CD4-positive, alpha-beta T cell (primary cell): Measurements from ENCODE around the gene APOBEC3A. TPM values are rescaled to one million over a fixed set of nuclear protein-coding genes. Genes with fewer than 3 reads are reported as not detected.

Source experiments
- ATAC-seq: fragments of 200-7000 bp; cut with Tn5 transposase; one replicate; pipeline ENCODE4 v1.10.0; 2022; ENCODE audit warnings: mild to moderate bottlenecking; ENCODE audit not compliant: poor library complexity
- CTCF ChIA-PET: fragments of 350-600 bp; sonication (Branson Sonifier 250); formaldehyde crosslinking; loops from one replicate; lab custom pipeline; 2021; ENCODE audit warnings: antibody characterized with exemption, inconsistent platforms; lab: Charles Lee
- POLR2A ChIA-PET: fragments of 350-600 bp; sonication (Branson Sonifier 250); formaldehyde crosslinking; loops from one replicate; lab custom pipeline; 2021; ENCODE audit warnings: antibody characterized with exemption, inconsistent platforms; lab: Charles Lee
- DNase-seq, 14 experiments: peaks; one replicate each; pipeline ENCODE4 v3.0.0-alpha.2; 2013 to 2020; ENCODE audit warnings: mixed read lengths in 2 of 14
- H3K27ac ChIP-seq, 2 donors: one replicate each; pipeline versions ENCODE4 v1.5.1 to v1.7.0; 2013; ENCODE audit warnings: low read length in 2 of 2, low read depth in 1 of 2, mild to moderate bottlenecking in 1 of 2
- H3K27me3 ChIP-seq, 2 experiments: 1 replicate in 1 of 2; 2 replicates in 1 of 2; pipeline versions ENCODE4 v1.6.1 to v1.7.0; 2013; ENCODE audit warnings: low read length in 2 of 2, control low read depth in 1 of 2, mild to moderate bottlenecking in 1 of 2, moderate library complexity in 1 of 2; ENCODE audit not compliant: insufficient read depth in 2 of 2, control insufficient read depth in 1 of 2
- H3K36me3 ChIP-seq: one replicate; pipeline ENCODE4 v1.6.1; 2013; ENCODE audit warnings: low read length, control low read depth; ENCODE audit not compliant: insufficient read depth
- H3K4me1 ChIP-seq: one replicate; pipeline ENCODE4 v1.6.1; 2013; ENCODE audit warnings: low read length, control low read depth; ENCODE audit not compliant: insufficient read depth
- H3K4me3 ChIP-seq: one replicate; pipeline ENCODE4 v1.5.1; 2013; ENCODE audit warnings: mild to moderate bottlenecking, low read length, moderate library complexity
- H3K9me3 ChIP-seq, 2 experiments: 1 replicate in 1 of 2; 2 replicates in 1 of 2; pipeline versions ENCODE4 v1.6.1 to v1.7.0; 2013; ENCODE audit warnings: low read length in 2 of 2, mild to moderate bottlenecking in 2 of 2, control low read depth in 1 of 2, moderate library complexity in 1 of 2; ENCODE audit not compliant: control insufficient read depth in 1 of 2, insufficient read depth in 1 of 2
- H3K27ac Mint-ChIP-seq: one replicate; pipeline ENCODE4 v1.8.0; 2020; ENCODE audit warnings: mixed read lengths
- H3K27me3 Mint-ChIP-seq: one replicate; pipeline ENCODE4 v1.8.0; 2021; ENCODE audit warnings: mixed read lengths
- H3K36me3 Mint-ChIP-seq: one replicate; pipeline ENCODE4 v1.8.0; 2021; ENCODE audit warnings: low read depth, mixed read lengths
- H3K4me1 Mint-ChIP-seq: one replicate; pipeline ENCODE4 v1.8.0; 2021; ENCODE audit warnings: low read depth, mixed read lengths
- H3K4me3 Mint-ChIP-seq: one replicate; pipeline ENCODE4 v1.8.0; 2020; ENCODE audit warnings: mild to moderate bottlenecking, mixed read lengths
- H3K9me3 Mint-ChIP-seq: one replicate; pipeline ENCODE4 v1.8.0; 2020; ENCODE audit warnings: mixed read lengths
- intact Hi-C, 2 experiments: fragments of 100-400 bp; cut with DNase I in 1 of 2; cut with micrococcal nuclease in 1 of 2; formaldehyde crosslinking; loops; one replicate each; pipeline versions ENCODE4 v1.15.1 to v1.9.0; 2023 to 2025; cut with DNase I, micrococcal nuclease
- total RNA-seq, 174 experiments: library from RNA in 2 of 174; stranded (reverse) in 2 of 174; gene quantifications; one replicate each; pipeline ENCODE4 v1.2.3 and lab custom pipeline; 2021 to 2026
- TF ChIP-seq, protein P1 (sequence below): fragments of 200-600 bp; IDR thresholded peaks from one replicate; pipeline ENCODE4 v1.8.0; 2022; ENCODE audit warnings: antibody characterized with exemption, mild to moderate bottlenecking

Gene APOBEC3A
- total RNA-seq, 2 experiments from 2014 or later: 0.74 to 1.6 TPM

DNA sequence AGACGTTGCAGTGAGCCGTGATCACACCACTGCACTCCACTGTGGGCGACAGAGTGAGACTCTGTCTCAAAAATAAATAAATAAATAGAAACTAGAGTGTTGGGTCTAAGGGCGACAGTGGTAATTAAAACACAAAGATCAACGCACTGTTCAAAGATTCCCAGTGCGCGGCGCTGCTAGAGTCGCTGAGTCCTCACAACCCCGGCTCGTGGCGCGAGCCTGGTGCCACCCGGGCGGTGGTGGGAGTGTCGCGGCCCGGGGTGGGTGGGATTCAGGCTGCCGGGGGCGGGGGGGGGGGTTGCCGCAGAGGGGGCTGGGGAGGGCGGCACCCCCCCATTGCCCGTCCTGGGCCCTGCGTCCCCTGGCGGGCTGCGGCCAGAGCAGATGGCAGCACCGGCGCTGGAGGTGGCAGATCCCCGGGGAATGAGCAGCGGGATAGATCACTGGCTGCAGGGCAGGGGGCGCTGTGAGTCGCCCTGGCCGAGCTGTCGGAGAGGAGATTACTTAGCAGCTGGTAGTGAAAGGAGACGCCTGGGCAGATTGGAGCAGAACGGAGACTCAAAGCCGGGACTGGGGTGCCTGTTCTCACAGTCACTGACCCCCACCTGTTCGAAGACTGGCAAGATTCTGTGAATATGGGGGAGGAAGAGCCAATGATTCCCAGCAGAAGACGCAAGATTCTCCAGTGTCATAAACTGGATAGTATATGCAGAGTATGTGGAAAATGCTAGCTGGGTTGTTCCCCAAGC, 30.2 kb upstream of the APOBEC3A start:
- TF ChIP-seq, protein P1, sequence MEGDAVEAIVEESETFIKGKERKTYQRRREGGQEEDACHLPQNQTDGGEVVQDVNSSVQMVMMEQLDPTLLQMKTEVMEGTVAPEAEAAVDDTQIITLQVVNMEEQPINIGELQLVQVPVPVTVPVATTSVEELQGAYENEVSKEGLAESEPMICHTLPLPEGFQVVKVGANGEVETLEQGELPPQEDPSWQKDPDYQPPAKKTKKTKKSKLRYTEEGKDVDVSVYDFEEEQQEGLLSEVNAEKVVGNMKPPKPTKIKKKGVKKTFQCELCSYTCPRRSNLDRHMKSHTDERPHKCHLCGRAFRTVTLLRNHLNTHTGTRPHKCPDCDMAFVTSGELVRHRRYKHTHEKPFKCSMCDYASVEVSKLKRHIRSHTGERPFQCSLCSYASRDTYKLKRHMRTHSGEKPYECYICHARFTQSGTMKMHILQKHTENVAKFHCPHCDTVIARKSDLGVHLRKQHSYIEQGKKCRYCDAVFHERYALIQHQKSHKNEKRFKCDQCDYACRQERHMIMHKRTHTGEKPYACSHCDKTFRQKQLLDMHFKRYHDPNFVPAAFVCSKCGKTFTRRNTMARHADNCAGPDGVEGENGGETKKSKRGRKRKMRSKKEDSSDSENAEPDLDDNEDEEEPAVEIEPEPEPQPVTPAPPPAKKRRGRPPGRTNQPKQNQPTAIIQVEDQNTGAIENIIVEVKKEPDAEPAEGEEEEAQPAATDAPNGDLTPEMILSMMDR: peak; percentile 37
- H3K27ac Mint-ChIP-seq: no peak overlapping the region

DNA sequence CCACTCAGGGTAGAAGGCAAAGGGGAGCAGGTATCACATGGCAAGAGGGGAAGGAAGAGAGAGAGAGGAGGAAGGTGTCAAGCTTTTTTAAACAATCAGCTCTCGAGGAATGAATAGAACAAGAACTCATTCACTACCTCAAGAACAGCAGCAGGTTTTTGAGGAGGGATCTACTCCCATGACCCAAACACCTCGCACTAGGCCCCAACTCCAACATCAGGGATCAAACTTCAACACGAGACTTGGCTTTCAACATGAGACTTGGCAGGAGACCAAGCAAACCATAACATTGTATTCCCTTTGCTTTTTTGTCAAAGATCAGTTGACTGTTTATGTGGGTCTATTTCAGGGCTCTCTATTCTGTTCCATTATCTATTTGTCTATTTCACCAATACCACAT, 26.9 kb upstream of the APOBEC3A start:
- Mint-ChIP-seq H3K4me1 (peaks cover 5% of the 10 kb centered on the region), H3K36me3 (no peaks in the 10 kb centered on the region), H3K4me3 (no peak overlapping the region), H3K9me3 (no peaks in the 10 kb centered on the region), H3K27me3 (peaks cover 33% of the 10 kb centered on the region), H3K27ac (no peak overlapping the region)
- TF ChIP-seq, protein P1: no peak
- Histone ChIP-seq H3K27me3 (peaks cover 12 to 14% of the 10 kb centered on the region in 2 experiments), H3K4me3 (no peak overlapping the region), H3K9me3 (no peaks in the 10 kb centered on the region), H3K27ac (no peak overlapping the region), H3K36me3 (no peaks in the 10 kb centered on the region), H3K4me1 (peaks cover 8% of the 10 kb centered on the region)
- ChIA-PET POLR2A (no interaction called here), CTCF (no interaction called here)
- no peak for ATAC-seq
- intact Hi-C loops: no loop called here
- no peak for DNase-seq

More for the DNA sequence above, 30.2 kb upstream of the APOBEC3A start:
- H3K9me3 Mint-ChIP-seq: no peaks in the 10 kb centered on the region
- peaks cover 60% of the 10 kb centered on the region for H3K27me3 Mint-ChIP-seq
- Histone ChIP-seq H3K36me3 (no peaks in the 10 kb centered on the region), H3K4me3 (no peak overlapping the region), H3K27me3 (peaks cover 20 to 24% of the 10 kb centered on the region in 2 experiments), H3K27ac (no peak overlapping the region), H3K4me1 (peaks cover 8% of the 10 kb centered on the region), H3K9me3 (no peaks in the 10 kb centered on the region)
- DNase-seq: peak in 13 of 14 experiments; percentile 7 to 69 (median 28)
- intact Hi-C loops: loop anchor here in 1 of 2 experiments (5.0 kb wide), 1 partner anchor 60 kb away; no protein-coding TSS in a partner anchor
- no peak for ATAC-seq
- CTCF ChIA-PET: interaction anchor here (0.5 to 1.6 kb wide), 2 partner anchors 76 to 1012 kb away, joined by 5 to 11 read pairs; no protein-coding TSS in a partner anchor
- POLR2A ChIA-PET: no interaction called here
- no peaks in the 10 kb centered on the region for H3K36me3 Mint-ChIP-seq
- H3K4me3 Mint-ChIP-seq: no peak overlapping the region
- peaks cover 5% of the 10 kb centered on the region for H3K4me1 Mint-ChIP-seq

DNA sequence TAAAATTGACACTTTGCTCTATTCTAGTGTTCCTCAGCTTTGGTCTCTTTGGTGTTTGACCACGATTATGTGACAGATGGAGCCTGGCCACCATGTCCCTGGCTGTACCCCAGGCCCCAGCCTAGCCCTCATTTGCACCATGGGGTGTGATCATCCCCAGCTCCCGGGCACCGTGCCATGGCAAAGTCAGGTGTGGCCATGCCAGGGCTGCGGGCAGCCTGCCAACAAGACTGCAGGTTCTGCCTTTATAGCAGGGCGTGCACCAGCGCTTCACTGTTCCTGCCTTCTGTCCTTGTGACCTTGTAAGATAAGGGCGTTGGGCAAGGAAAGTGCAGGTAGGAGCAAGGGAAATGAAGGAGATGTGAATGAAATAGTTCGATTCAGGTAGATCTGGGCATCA, 22.4 kb upstream of the APOBEC3A start:
- no peaks in the 10 kb centered on the region for H3K4me1 Mint-ChIP-seq
- H3K27me3 Mint-ChIP-seq: peaks cover 25% of the 10 kb centered on the region
- no peaks in the 10 kb centered on the region for H3K9me3 Mint-ChIP-seq
- Histone ChIP-seq H3K4me1 (no peaks in the 10 kb centered on the region), H3K27me3 (peaks cover 0 to 5% of the 10 kb centered on the region in 2 experiments), H3K27ac (no peak overlapping the region), H3K9me3 (no peaks in the 10 kb centered on the region), H3K4me3 (no peak overlapping the region), H3K36me3 (no peaks in the 10 kb centered on the region)
- H3K27ac Mint-ChIP-seq: no peak overlapping the region
- TF ChIP-seq, protein P1: no peak
- no peaks in the 10 kb centered on the region for H3K36me3 Mint-ChIP-seq
- intact Hi-C loops: no loop called here
- POLR2A ChIA-PET: no interaction called here
- ATAC-seq (no peak), DNase-seq (no peak)
- no peak overlapping the region for H3K4me3 Mint-ChIP-seq
- CTCF ChIA-PET: no interaction called here
